Measurements from ENCODE around the gene UFSP1. TPM values are rescaled to one million over a fixed set of nuclear protein-coding genes. Genes with fewer than 3 reads are reported as not detected.
A peak's percentile ranks its signal among the peaks of the same experiment; 100 is the strongest.

The UFSP1 gene
- total RNA-seq, 6 experiments from 2014 or later = 1.0 to 3.4 (median 2.1) TPM

GRCh38 chr7:100895956-100896731 lies 6.6 kb upstream of the UFSP1 start:
- Histone ChIP-seq H3K27me3 (no peaks in the 10 kb centered on the region), H3K36me3 (no peaks in the 10 kb centered on the region), H3K4me1 (peaks cover 0 to 20% (median 3%) of the 10 kb centered on the region in 4 donors), H3K4me3 (peak overlapping the region in 2 of 3 donors; percentile 43 to 48), H3K27ac (peak overlapping the region in 2 of 3 donors; percentile 60 to 67), H3K9me3 (no peaks in the 10 kb centered on the region)
- peak; percentile 41 to 57 (median 53) for ATAC-seq
- TF ChIP-seq POLR2A (IDR thresholded peaks at IDR 0.05) = peak; percentile 37
- TF ChIP-seq, protein P1, sequence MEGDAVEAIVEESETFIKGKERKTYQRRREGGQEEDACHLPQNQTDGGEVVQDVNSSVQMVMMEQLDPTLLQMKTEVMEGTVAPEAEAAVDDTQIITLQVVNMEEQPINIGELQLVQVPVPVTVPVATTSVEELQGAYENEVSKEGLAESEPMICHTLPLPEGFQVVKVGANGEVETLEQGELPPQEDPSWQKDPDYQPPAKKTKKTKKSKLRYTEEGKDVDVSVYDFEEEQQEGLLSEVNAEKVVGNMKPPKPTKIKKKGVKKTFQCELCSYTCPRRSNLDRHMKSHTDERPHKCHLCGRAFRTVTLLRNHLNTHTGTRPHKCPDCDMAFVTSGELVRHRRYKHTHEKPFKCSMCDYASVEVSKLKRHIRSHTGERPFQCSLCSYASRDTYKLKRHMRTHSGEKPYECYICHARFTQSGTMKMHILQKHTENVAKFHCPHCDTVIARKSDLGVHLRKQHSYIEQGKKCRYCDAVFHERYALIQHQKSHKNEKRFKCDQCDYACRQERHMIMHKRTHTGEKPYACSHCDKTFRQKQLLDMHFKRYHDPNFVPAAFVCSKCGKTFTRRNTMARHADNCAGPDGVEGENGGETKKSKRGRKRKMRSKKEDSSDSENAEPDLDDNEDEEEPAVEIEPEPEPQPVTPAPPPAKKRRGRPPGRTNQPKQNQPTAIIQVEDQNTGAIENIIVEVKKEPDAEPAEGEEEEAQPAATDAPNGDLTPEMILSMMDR (IDR thresholded peaks at IDR 0.05) = no peak
- 2% methylated on average over 35 of the region's 54 CpGs for WGBS (ENCODE audit: insufficient coverage, low coverage, low lambda C conversion rate, missing lambda C conversion rate)
- intact Hi-C loops (cut with DNase I) = loop anchor here in 1 of 2 donors (5.0 kb wide), 1 partner anchor 181 kb away; no protein-coding TSS in a partner anchor
- peak; percentile 75 to 82 (median 76) for DNase-seq

DNA sequence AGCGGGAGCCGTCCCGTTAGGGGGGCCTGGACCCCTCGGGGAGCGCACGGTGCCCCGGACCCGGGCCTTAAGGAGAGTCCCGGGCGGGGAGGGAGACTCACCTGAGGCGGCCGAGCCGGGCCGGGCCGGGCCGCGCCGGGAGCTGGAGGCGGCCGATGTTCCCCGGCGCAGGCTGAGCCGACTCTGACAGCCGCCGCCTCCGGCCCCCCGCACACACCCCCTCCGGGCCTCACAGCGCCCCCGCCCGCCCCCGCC lies 6.1 kb upstream of the UFSP1 start, which contains the start of gene ACHE:
Gene ACHE, minus strand, starts transcription at position 188 of the 255 bp plus-strand sequence. CDS start 1,656 bp downstream, outside the sequence.
- peak; percentile 14 for TF ChIP-seq POLR2A (IDR thresholded peaks at IDR 0.05)
- TF ChIP-seq, protein P1 (IDR thresholded peaks at IDR 0.05) = no peak
- Histone ChIP-seq H3K4me1 (peaks cover 0 to 15% (median 3%) of the 10 kb centered on the region in 4 donors), H3K27me3 (no peaks in the 10 kb centered on the region), H3K36me3 (no peaks in the 10 kb centered on the region), H3K9me3 (no peaks in the 10 kb centered on the region), H3K4me3 (peak within 1 kb of the TSS; percentile 32 to 48 (median 43)), H3K27ac (peak within 1 kb of the TSS in 2 of 3 donors; percentile 60 to 67)
- peak in 3 of 4 donors; percentile 8 to 39 (median 28) for ATAC-seq
- intact Hi-C loops (cut with DNase I) = loop anchor here in 1 of 2 donors (5.0 kb wide), 1 partner anchor 182 kb away; no protein-coding TSS in a partner anchor
- WGBS (ENCODE audit: insufficient coverage, low coverage, low lambda C conversion rate, missing lambda C conversion rate) = 0% methylated on average over 8 of the region's 32 CpGs
- DNase-seq = no peak

- no peaks in the 10 kb centered on the region for H3K27me3 ChIP-seq
- peaks cover 0 to 12% (median 4%) of the 10 kb centered on the region in 4 donors for H3K4me1 ChIP-seq
- ATAC-seq (peak in 3 of 4 donors; percentile 16 to 24 (median 19)), DNase-seq (peak in 2 of 3 donors; percentile 64 to 66)
- no peaks in the 10 kb centered on the region for H3K36me3 ChIP-seq
- WGBS (ENCODE audit: insufficient coverage, low coverage, low lambda C conversion rate, missing lambda C conversion rate) = under 1% methylated on average over 26 of the region's 83 CpGs
- peak overlapping the region in 1 of 3 donors; percentile 38 for H3K27ac ChIP-seq
- TF ChIP-seq, protein P1 (IDR thresholded peaks at IDR 0.05) = peak; percentile 77 to 86 (median 80)
- no peak for TF ChIP-seq POLR2A (IDR thresholded peaks at IDR 0.05)
- peak overlapping the region; percentile 32 to 43 (median 43) for H3K4me3 ChIP-seq
- intact Hi-C loops (cut with DNase I) = loop anchor here (5.0 kb wide), 2 partner anchors 167 to 182 kb away; no protein-coding TSS in a partner anchor
- H3K9me3 ChIP-seq = no peaks in the 10 kb centered on the region
These were observed 5.6 kb upstream of the UFSP1 start for GRCh38 chr7:100894860-100895700.

- 51% methylated on average over 18 of the region's 40 CpGs for WGBS (ENCODE audit: insufficient coverage, low coverage, low lambda C conversion rate, missing lambda C conversion rate)
- Histone ChIP-seq H3K27me3 (no peaks in the 10 kb centered on the region), H3K4me1 (peaks cover 0 to 13% (median 4%) of the 10 kb centered on the region in 4 donors), H3K36me3 (no peaks in the 10 kb centered on the region), H3K4me3 (peak overlapping the region in 1 of 3 donors; percentile 43), H3K27ac (no peak overlapping the region), H3K9me3 (no peaks in the 10 kb centered on the region)
- no peak for DNase-seq
- ATAC-seq = no peak
- no peak for TF ChIP-seq POLR2A (IDR thresholded peaks at IDR 0.05)
- TF ChIP-seq, protein P1 (IDR thresholded peaks at IDR 0.05) = no peak
- intact Hi-C loops (cut with DNase I) = loop anchor here (5.0 kb wide), 1 partner anchor 168 kb away; no protein-coding TSS in a partner anchor
These were observed 4.6 kb upstream of the UFSP1 start for GRCh38 chr7:100893910-100894721.
